ENCODE data around the gene CYP2R1. TPM values are rescaled to one million over a fixed set of nuclear protein-coding genes. Genes with fewer than 3 reads are reported as not detected.

CYP2R1 gene
- total RNA-seq, 1 donor from 2014 or later = 18.5 TPM

DNA sequence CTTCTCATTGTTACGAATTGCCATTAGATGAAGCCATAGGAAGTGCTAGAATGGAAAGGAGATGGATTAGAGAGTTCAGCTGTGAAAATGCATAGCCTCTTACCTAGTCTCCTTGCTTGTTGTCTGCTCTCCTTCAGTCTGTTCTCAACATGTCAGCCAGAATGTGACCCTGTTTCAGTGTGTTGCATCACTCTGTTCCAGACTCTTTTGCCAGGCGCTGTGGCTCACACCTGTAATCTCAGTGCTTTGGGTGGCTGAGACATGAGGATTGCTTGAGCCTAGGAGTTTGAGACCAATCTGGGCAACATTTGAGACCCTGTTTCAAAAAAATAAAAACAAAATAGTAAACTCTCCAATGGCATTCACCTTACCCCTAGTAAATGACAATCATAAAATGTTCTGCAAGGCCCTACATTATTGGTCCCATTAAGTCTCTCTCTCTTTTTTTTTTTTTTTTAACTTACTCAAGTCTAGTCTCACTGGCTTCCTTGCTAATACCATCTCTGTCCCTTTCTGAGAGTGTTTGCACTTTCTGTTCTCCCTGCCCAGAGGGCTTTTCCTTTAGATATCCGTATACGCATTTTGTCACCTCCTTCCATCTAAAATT lies 39.4 kb downstream of the CYP2R1 start:
- no peak overlapping the region for H3K4me3 Mint-ChIP-seq
- TF ChIP-seq, protein P1, sequence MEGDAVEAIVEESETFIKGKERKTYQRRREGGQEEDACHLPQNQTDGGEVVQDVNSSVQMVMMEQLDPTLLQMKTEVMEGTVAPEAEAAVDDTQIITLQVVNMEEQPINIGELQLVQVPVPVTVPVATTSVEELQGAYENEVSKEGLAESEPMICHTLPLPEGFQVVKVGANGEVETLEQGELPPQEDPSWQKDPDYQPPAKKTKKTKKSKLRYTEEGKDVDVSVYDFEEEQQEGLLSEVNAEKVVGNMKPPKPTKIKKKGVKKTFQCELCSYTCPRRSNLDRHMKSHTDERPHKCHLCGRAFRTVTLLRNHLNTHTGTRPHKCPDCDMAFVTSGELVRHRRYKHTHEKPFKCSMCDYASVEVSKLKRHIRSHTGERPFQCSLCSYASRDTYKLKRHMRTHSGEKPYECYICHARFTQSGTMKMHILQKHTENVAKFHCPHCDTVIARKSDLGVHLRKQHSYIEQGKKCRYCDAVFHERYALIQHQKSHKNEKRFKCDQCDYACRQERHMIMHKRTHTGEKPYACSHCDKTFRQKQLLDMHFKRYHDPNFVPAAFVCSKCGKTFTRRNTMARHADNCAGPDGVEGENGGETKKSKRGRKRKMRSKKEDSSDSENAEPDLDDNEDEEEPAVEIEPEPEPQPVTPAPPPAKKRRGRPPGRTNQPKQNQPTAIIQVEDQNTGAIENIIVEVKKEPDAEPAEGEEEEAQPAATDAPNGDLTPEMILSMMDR (conservative IDR thresholded peaks at IDR 0.05) = no peak
- no peak overlapping the region for H3K27ac Mint-ChIP-seq (ENCODE audit: unreplicated experiment)
- peaks cover 10% of the 10 kb centered on the region for H3K4me1 Mint-ChIP-seq
- H3K27me3 Mint-ChIP-seq (ENCODE audit: low read depth) = no peaks in the 10 kb centered on the region
- no peak for DNase-seq (ENCODE audit: low read depth, low spot score)
- peaks cover 8% of the 10 kb centered on the region for H3K36me3 Mint-ChIP-seq (ENCODE audit: low read depth)
- no peaks in the 10 kb centered on the region for H3K9me3 Mint-ChIP-seq

DNA sequence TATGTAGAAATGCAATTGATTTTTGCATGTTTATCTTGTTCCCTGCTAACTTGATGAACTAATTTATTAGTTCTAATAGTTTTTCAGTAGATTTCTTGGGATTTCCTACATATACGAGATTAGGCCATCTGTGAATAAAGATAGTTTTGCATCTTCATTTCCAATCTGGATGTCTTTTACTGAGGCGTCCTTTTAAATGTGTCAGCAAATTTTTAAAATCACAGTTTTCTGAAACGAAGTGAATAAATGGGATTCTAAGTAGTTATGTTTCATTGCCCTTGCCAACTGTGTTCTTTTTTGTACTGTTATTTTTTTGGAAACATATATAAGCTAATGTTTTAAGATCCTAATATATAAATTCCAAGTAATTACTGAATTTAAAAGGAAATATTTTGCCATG lies 50.0 kb downstream of the CYP2R1 start:
- Mint-ChIP-seq H3K36me3 (ENCODE audit: low read depth) (peaks cover 51% of the 10 kb centered on the region), H3K27me3 (ENCODE audit: low read depth) (no peaks in the 10 kb centered on the region), H3K9me3 (peaks cover 17% of the 10 kb centered on the region), H3K4me1 (no peaks in the 10 kb centered on the region), H3K4me3 (no peak overlapping the region), H3K27ac (ENCODE audit: unreplicated experiment) (no peak overlapping the region)
- DNase-seq (ENCODE audit: low read depth, low spot score) = no peak
- TF ChIP-seq, protein P1 (conservative IDR thresholded peaks at IDR 0.05) = no peak

DNA sequence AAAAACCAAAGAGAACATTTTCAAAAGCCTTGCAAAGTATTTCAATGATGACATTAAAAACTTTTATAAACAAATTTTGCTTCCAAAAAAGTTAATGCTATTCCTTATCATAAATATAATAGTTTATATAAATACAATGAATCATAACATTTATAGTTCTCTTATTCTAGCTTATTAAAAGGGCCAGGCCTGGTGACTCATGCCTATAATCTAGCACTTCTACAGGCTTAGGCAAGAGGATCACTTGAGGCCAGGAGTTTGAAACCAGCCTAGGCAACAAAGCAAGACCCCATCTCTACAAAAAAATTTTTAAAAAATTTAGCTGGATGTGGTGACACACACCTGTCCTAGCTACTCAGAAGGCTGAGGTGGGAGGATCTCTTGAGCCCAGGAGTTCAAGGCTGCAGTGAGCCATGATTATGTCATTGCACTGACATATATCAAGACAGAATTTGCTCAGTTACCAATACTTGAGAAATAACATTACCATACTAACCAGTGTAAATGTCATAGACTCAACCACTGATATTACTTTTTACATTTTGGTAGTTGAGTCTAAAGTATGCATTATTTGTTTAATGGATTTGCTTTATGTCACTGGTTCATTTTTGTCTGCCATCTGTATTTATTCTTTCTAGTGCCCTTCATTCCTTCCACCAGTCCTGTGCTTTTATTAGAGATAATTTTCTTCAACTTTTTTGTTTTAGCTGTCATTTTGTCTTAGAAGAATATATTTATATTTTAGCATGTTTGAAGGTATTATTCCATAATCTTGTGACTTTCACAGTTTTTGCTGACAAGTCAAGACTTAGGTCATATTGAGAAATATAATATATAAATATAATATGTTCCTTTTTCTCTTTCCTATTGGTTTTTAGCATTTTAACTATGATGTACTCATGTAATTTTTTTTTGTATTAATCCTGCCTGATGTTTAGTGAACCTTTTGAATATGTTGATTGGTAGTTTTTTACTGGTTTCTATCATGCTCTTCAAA lies 56.2 kb downstream of the CYP2R1 start:
- Mint-ChIP-seq H3K4me1 (no peaks in the 10 kb centered on the region), H3K27me3 (ENCODE audit: low read depth) (no peaks in the 10 kb centered on the region), H3K9me3 (peaks cover 5% of the 10 kb centered on the region), H3K36me3 (ENCODE audit: low read depth) (peaks cover 28% of the 10 kb centered on the region), H3K27ac (ENCODE audit: unreplicated experiment) (no peak overlapping the region), H3K4me3 (no peak overlapping the region)
- TF ChIP-seq, protein P1 (conservative IDR thresholded peaks at IDR 0.05) = no peak
- DNase-seq (ENCODE audit: low read depth, low spot score) = no peak

Other genes starting within 250 kb of the CYP2R1 start
- 24.1 and 24.3 TPM in 2 replicates for gene PDE3B, start 248.4 kb downstream of the CYP2R1 start, total RNA-seq
- gene CALCA, start 80.1 kb upstream of the CYP2R1 start, total RNA-seq = not detected in 2 replicates
- gene CALCB, start 181.4 kb upstream of the CYP2R1 start, total RNA-seq = not detected in 2 replicates
- 2.6 and 3.1 TPM in 2 replicates for gene INSC, start 222.7 kb upstream of the CYP2R1 start, total RNA-seq

All from neural crest cell (in vitro differentiated cells).